ENCODE measurements around the gene NFIA.

The NFIA gene

DNA sequence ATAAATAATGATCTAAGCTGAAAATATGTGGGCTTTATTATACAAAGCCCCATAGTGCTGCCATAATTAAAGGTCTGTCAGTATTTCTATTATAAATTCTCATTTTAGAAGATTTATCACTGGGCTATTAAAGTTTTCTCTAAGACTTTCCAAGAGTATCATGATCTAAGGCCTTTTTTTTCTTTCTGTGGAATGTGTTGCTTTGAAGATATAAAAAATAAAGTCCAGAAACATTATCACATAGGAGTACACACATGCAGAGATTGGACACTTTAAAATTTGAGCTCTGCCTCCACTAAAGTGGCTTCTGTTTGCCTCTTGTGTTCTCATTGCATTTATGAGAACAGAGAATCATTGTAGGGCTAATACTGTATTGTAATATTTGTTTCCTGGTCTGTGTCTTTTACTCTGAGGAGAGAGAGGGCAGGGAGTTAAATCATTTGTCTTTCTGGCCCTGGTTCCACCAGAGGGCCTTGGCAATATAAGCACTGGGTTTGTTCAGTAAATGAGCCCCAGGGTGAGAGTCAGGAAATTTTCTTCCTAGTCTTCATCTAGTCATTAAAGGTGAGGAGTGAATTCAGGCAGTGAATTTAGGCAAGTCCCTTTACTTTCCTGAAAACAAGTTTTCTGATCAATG is 70.2 kb downstream of the NFIA start:
- H3K9me3 ChIP-seq (ENCODE audit: low read length): no peaks in the 10 kb centered on the region
- no peaks in the 10 kb centered on the region for H3K36me3 ChIP-seq (ENCODE audit: insufficient read depth, low read length)
- no peaks in the 10 kb centered on the region for H3K27me3 ChIP-seq (ENCODE audit: control insufficient read depth in 1 of 2, insufficient read depth in 2 of 2, low read length in 2 of 2)
- no peak overlapping the region for H3K9ac ChIP-seq (ENCODE audit: low read length)
- no peak overlapping the region for H3K4me3 ChIP-seq (ENCODE audit: low read depth in 1 of 2, low read length in 2 of 2)
- peak overlapping the region; percentile 50 for H3K27ac ChIP-seq (ENCODE audit: low read depth, low read length)
- peaks cover 69% of the 10 kb centered on the region for H3K4me1 ChIP-seq (ENCODE audit: insufficient read depth, low read length)

DNA sequence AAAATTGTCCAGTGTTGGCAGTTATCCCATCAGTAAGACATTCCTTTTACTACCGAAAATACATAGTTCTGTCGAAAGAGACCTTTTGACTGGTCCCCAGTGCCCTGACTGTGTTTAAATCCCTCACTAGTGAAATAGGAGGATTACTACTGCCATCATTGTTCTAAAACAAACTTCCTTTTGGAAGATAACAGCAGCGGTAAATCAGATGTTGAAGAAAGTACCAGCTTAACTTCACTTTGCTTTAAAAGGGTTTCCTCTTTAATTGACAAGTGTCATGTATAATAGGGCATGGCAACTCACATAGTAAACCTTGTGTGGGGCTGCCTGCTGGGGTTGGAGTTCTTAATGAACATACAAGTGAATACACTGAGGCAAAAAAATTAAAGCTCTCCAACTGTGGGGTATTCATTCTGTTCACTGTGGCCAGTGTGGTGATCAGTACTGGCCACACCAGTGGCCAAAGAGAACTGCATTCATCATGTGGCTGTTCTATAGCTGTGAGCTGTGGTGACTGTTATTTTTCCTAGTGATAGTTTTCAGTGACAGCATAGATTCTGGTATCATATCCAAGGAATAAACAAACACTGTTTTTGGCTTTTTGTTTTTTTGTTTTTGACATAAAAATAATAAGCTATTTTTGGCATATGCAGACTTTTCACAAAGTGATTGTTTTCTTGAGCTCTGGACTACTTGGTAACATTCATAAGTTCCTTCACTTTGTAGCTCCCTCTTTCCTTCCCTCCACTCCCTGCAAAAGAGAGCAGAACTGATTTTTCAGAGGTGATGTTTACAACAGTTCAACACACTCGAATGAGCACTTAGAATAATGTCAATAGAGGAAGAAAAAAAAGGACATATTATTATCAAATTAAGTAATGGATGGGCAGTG is 74.5 kb downstream of the NFIA start:
- Histone ChIP-seq H3K27me3 (ENCODE audit: control insufficient read depth in 1 of 2, insufficient read depth in 2 of 2, low read length in 2 of 2) (no peaks in the 10 kb centered on the region), H3K9me3 (ENCODE audit: low read length) (no peaks in the 10 kb centered on the region), H3K4me3 (ENCODE audit: low read depth in 1 of 2, low read length in 2 of 2) (no peak overlapping the region), H3K9ac (ENCODE audit: low read length) (no peak overlapping the region), H3K27ac (ENCODE audit: low read depth, low read length) (peak overlapping the region; percentile 21), H3K4me1 (ENCODE audit: insufficient read depth, low read length) (peaks cover 55% of the 10 kb centered on the region), H3K36me3 (ENCODE audit: insufficient read depth, low read length) (no peaks in the 10 kb centered on the region)

DNA sequence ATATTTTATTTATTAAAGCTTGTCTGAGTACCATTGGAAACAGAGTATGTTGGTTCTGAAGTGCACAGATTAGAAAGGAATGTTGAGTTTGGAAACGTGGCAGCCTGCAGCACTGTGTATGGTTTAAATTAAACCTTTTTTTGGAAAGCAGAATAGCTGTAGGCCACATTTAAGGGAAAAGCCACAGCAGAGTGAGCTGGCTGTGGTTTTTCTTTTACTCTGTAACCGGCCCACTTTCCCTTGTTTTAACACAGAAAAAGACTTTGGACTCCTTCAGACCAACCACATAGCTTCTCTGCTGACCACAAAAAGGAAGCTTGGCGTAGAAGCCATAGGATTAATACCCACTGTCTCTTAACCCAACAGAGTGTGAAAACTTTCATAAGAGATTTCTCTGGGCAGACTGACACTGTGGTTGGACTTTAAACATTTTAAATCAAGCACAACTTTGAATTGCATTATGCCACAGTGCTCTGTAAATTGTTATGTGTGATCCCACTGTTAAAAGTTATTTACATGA is 75.2 kb downstream of the NFIA start:
- Histone ChIP-seq H3K27ac (ENCODE audit: low read depth, low read length) (peak overlapping the region; percentile 21), H3K4me1 (ENCODE audit: insufficient read depth, low read length) (peaks cover 54% of the 10 kb centered on the region), H3K9ac (ENCODE audit: low read length) (peak overlapping the region; percentile 22), H3K9me3 (ENCODE audit: low read length) (no peaks in the 10 kb centered on the region), H3K4me3 (ENCODE audit: low read depth in 1 of 2, low read length in 2 of 2) (no peak overlapping the region), H3K36me3 (ENCODE audit: insufficient read depth, low read length) (no peaks in the 10 kb centered on the region), H3K27me3 (ENCODE audit: control insufficient read depth in 1 of 2, insufficient read depth in 2 of 2, low read length in 2 of 2) (no peaks in the 10 kb centered on the region)

DNA sequence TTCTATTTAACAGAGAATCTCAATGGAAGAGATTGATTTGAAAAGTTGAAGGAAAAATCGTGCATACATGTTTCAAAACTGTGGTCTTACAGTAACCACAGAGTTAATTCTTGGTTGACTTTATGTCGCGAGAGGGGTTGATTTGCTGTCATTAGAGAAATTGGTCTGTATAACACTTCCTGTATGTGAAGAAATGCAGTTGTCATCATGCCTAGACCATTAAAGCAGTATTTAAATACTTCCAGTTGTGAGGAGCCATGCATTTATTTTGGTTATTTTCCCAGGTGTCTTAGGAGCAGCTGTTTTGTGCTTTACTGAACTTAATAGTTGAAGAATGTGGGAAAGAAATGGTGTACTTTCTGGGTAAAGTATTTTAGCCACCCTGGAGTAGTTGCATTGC is 76.2 kb downstream of the NFIA start:
- Histone ChIP-seq H3K27me3 (ENCODE audit: control insufficient read depth in 1 of 2, insufficient read depth in 2 of 2, low read length in 2 of 2) (no peaks in the 10 kb centered on the region), H3K4me1 (ENCODE audit: insufficient read depth, low read length) (peaks cover 53% of the 10 kb centered on the region), H3K4me3 (ENCODE audit: low read depth in 1 of 2, low read length in 2 of 2) (no peak overlapping the region), H3K36me3 (ENCODE audit: insufficient read depth, low read length) (no peaks in the 10 kb centered on the region), H3K9ac (ENCODE audit: low read length) (no peak overlapping the region), H3K9me3 (ENCODE audit: low read length) (no peaks in the 10 kb centered on the region), H3K27ac (ENCODE audit: low read depth, low read length) (no peak overlapping the region)

DNA sequence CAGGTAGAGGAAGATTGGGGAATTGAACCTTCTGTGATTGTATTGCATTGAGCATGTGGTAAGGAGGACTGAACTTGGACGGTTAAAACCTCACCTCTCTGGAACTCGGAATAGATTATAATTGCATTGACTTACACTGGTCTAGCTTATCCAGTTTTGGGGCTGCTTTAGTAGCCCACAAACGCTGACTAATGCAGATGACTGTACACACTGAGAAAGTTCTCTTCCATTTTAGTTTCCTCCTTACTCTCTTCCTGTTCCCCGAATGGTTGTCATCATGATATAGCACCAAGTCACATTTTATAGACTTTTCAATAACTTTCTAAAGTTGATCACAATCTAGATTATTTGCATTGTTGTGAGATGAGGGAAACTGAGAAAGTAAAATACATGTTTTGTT is 78.2 kb downstream of the NFIA start:
- H3K36me3 ChIP-seq (ENCODE audit: insufficient read depth, low read length): no peaks in the 10 kb centered on the region
- no peak overlapping the region for H3K9ac ChIP-seq (ENCODE audit: low read length)
- no peaks in the 10 kb centered on the region for H3K9me3 ChIP-seq (ENCODE audit: low read length)
- no peak overlapping the region for H3K27ac ChIP-seq (ENCODE audit: low read depth, low read length)
- H3K4me1 ChIP-seq (ENCODE audit: insufficient read depth, low read length): peaks cover 50% of the 10 kb centered on the region
- H3K27me3 ChIP-seq (ENCODE audit: control insufficient read depth in 1 of 2, insufficient read depth in 2 of 2, low read length in 2 of 2): no peaks in the 10 kb centered on the region
- H3K4me3 ChIP-seq (ENCODE audit: low read depth in 1 of 2, low read length in 2 of 2): no peak overlapping the region

DNA sequence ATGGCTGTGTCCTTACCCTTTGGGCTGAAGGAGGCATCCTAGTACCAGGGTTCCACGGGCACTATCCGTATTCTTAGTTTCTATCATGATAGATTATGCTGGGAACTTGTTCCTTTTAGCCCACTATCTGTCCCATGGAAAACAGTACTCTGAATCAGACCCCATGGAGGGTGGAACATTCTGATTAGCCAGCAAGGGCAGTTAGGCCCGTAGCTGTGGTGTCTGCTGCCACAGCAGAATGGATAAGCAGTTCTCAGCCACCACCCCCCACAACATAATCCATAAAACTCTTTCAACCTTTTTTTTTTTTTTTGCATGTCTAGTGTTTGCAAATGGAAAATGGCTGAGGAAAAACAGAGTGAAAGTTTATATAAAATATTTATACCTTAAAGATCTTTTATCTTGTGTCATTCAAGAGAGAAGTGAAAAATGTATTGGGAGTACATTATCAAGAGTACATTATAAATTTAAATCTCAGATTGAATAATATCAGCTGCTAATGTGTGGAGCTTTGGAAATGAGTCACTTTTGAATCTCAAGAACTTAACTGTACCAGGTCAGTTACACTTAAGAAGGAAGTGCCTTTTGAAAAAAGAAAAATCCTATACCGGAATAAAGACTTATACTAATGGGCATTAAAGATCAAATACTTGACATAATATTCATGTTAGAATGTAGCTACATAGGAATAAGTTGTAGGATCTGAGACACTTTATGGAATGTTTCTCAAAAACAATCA is 80.3 kb downstream of the NFIA start:
- no peaks in the 10 kb centered on the region for H3K36me3 ChIP-seq (ENCODE audit: insufficient read depth, low read length)
- H3K27ac ChIP-seq (ENCODE audit: low read depth, low read length): no peak overlapping the region
- H3K4me1 ChIP-seq (ENCODE audit: insufficient read depth, low read length): peaks cover 36% of the 10 kb centered on the region
- H3K9ac ChIP-seq (ENCODE audit: low read length): no peak overlapping the region
- no peak overlapping the region for H3K4me3 ChIP-seq (ENCODE audit: low read depth in 1 of 2, low read length in 2 of 2)
- no peaks in the 10 kb centered on the region for H3K27me3 ChIP-seq (ENCODE audit: control insufficient read depth in 1 of 2, insufficient read depth in 2 of 2, low read length in 2 of 2)
- no peaks in the 10 kb centered on the region for H3K9me3 ChIP-seq (ENCODE audit: low read length)

DNA sequence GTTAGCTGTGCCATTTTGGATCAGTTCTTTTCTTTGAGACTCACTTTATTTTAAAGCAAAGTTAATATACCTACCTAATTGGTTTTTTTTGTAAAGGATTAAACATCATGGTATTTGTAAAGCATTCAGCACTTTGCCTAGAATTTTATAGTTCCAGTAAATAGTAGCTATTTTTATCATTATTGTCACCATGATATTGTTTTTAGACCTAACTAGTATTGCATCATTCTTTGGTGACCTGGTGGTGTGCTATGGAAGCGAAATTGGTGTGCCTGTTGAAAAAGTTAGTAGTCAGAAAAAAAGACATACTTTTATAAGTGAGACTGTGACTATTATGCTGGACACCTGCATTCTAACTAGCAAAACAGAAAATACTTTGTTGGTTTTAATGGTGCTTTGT is 81.0 kb downstream of the NFIA start:
- Histone ChIP-seq H3K4me1 (ENCODE audit: insufficient read depth, low read length) (peaks cover 35% of the 10 kb centered on the region), H3K36me3 (ENCODE audit: insufficient read depth, low read length) (no peaks in the 10 kb centered on the region), H3K27me3 (ENCODE audit: control insufficient read depth in 1 of 2, insufficient read depth in 2 of 2, low read length in 2 of 2) (no peaks in the 10 kb centered on the region), H3K27ac (ENCODE audit: low read depth, low read length) (no peak overlapping the region), H3K9me3 (ENCODE audit: low read length) (no peaks in the 10 kb centered on the region), H3K4me3 (ENCODE audit: low read depth in 1 of 2, low read length in 2 of 2) (no peak overlapping the region), H3K9ac (ENCODE audit: low read length) (no peak overlapping the region)

DNA sequence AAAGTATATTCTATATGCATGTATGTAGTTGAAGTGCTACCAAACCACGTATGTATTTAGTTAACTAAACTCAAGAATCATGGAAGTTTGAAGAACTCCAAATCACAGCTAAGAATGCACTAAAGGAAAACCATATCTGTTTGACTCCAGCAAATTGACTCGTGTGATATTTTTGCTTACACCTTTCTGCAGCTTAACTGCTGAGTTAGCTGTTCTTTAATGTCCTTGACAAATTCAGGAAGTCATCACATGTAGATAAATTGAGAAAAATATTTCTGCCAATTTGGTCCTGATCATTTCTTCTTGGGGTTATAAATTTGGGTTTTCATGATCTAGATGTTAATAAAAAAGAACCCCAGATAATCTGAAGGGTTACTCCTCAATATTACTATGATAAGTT is 83.0 kb downstream of the NFIA start:
- Histone ChIP-seq H3K4me3 (ENCODE audit: low read depth in 1 of 2, low read length in 2 of 2) (no peak overlapping the region), H3K9me3 (ENCODE audit: low read length) (no peaks in the 10 kb centered on the region), H3K27ac (ENCODE audit: low read depth, low read length) (no peak overlapping the region), H3K27me3 (ENCODE audit: control insufficient read depth in 1 of 2, insufficient read depth in 2 of 2, low read length in 2 of 2) (no peaks in the 10 kb centered on the region), H3K36me3 (ENCODE audit: insufficient read depth, low read length) (no peaks in the 10 kb centered on the region), H3K4me1 (ENCODE audit: insufficient read depth, low read length) (peaks cover 45% of the 10 kb centered on the region), H3K9ac (ENCODE audit: low read length) (no peak overlapping the region)

DNA sequence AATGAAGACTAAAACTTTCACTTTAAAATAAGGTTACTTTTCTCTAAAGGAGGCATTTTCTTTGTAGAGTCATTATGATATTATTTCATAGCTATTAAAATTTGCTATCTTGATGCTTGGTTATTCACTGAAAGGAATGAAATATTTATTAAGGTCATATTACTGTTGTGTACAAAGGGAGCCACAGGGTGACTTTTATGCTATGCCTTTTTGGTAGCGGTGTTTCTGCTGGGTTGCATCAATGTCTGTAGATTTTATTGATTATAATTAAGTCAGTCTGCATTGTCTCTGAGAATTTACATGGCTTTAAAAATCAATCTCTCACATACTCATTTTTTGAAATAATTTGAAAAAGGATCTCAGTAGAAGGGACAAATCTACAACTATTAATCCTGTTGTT is 84.9 kb downstream of the NFIA start:
- H3K4me1 ChIP-seq (ENCODE audit: insufficient read depth, low read length): peaks cover 59% of the 10 kb centered on the region
- H3K9me3 ChIP-seq (ENCODE audit: low read length): no peaks in the 10 kb centered on the region
- H3K4me3 ChIP-seq (ENCODE audit: low read depth in 1 of 2, low read length in 2 of 2): no peak overlapping the region
- H3K9ac ChIP-seq (ENCODE audit: low read length): no peak overlapping the region
- H3K27ac ChIP-seq (ENCODE audit: low read depth, low read length): no peak overlapping the region
- no peaks in the 10 kb centered on the region for H3K27me3 ChIP-seq (ENCODE audit: control insufficient read depth in 1 of 2, insufficient read depth in 2 of 2, low read length in 2 of 2)
- H3K36me3 ChIP-seq (ENCODE audit: insufficient read depth, low read length): no peaks in the 10 kb centered on the region

DNA sequence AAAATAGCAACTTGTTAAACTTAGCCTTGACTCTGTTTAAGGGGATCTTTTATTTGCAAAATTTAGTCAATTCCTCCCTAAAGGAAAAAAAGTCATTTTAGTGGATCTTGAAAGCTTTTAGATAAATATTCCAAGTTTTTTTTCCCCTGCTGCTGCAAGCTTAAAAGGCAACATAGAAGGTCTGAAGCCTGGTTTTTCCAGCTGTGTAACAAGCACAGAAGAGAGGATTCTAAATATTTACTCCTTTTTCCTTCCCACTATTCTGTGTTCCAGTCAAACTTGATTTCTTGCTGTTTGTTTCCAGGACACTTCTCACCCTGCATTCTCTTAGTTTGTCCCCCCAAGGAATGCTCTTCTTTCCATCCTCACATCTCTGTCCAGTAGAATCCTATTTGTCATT is 86.7 kb downstream of the NFIA start:
- no peaks in the 10 kb centered on the region for H3K27me3 ChIP-seq (ENCODE audit: control insufficient read depth in 1 of 2, insufficient read depth in 2 of 2, low read length in 2 of 2)
- peaks cover 65% of the 10 kb centered on the region for H3K4me1 ChIP-seq (ENCODE audit: insufficient read depth, low read length)
- no peaks in the 10 kb centered on the region for H3K9me3 ChIP-seq (ENCODE audit: low read length)
- H3K9ac ChIP-seq (ENCODE audit: low read length): no peak overlapping the region
- H3K36me3 ChIP-seq (ENCODE audit: insufficient read depth, low read length): no peaks in the 10 kb centered on the region
- H3K27ac ChIP-seq (ENCODE audit: low read depth, low read length): peak overlapping the region; percentile 56
- H3K4me3 ChIP-seq (ENCODE audit: low read depth in 1 of 2, low read length in 2 of 2): no peak overlapping the region

DNA sequence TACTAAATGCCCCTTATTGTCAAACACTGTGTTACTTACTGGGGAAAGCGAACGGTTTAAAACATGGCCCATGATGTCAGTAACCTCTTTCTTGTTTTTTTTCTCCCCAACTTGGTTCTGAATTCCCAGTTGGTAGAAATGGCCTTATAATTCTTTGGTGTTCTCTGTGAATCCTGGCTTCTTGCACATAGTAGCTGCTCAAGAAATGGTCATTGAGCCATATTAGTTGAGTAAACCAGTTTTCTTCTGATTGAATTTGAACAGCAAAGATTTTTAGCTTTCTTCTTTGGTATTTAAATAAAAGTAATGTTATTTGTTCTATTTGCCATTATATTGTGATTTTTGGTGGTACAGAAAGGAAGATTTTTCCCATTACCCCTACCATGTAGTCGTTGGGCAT is 87.3 kb downstream of the NFIA start:
- peak overlapping the region; percentile 51 for H3K27ac ChIP-seq (ENCODE audit: low read depth, low read length)
- H3K4me1 ChIP-seq (ENCODE audit: insufficient read depth, low read length): peaks cover 71% of the 10 kb centered on the region
- H3K27me3 ChIP-seq (ENCODE audit: control insufficient read depth in 1 of 2, insufficient read depth in 2 of 2, low read length in 2 of 2): no peaks in the 10 kb centered on the region

More for the DNA sequence above, 87.3 kb downstream of the NFIA start:
- no peaks in the 10 kb centered on the region for H3K9me3 ChIP-seq (ENCODE audit: low read length)
- H3K4me3 ChIP-seq (ENCODE audit: low read depth in 1 of 2, low read length in 2 of 2): no peak overlapping the region
- H3K9ac ChIP-seq (ENCODE audit: low read length): no peak overlapping the region
- H3K36me3 ChIP-seq (ENCODE audit: insufficient read depth, low read length): no peaks in the 10 kb centered on the region

Measured in muscle layer of colon (tissue), 2 donors.